ENCODE results near the gene CAMK2G.

DNA sequence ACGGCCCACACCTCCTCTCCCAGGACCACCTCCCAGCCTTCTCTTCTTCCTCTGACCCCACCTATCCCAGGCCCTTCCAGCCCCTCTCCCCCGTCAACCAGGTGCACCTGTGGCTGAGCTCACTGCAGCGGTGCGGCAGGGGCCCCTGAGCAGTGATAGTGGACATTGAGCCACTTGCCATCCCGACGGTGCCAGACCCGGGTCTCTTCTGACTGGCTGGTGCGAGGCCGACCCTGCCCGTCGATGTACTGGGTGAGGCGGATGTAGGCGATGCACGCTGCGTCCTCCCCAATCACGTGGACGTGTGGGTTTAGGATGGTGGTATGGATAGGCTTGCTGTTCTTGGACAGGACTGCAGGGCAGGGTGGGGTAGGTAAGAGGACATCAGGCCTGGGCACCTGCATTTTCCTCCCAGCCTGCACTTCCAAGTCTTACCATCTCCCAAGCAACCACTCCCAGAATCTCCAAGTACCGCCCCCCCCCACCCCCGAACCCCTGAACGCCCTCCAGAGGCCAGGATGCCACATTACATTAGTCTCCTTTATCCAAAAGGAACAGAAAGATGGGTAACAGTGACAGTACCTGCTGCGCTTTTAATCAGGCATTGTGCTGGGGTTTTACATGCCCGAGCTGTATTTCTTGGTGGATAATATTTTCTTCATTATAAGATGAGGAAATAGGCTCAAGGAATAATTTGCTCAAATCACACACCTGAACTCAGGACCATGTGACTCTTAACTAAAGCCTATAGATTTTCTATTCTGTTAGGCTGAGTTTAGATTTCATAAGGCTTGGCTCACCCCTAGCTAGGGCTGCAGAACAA lies 59.2 kb downstream of the CAMK2G start:
- TF ChIP-seq, protein P1, sequence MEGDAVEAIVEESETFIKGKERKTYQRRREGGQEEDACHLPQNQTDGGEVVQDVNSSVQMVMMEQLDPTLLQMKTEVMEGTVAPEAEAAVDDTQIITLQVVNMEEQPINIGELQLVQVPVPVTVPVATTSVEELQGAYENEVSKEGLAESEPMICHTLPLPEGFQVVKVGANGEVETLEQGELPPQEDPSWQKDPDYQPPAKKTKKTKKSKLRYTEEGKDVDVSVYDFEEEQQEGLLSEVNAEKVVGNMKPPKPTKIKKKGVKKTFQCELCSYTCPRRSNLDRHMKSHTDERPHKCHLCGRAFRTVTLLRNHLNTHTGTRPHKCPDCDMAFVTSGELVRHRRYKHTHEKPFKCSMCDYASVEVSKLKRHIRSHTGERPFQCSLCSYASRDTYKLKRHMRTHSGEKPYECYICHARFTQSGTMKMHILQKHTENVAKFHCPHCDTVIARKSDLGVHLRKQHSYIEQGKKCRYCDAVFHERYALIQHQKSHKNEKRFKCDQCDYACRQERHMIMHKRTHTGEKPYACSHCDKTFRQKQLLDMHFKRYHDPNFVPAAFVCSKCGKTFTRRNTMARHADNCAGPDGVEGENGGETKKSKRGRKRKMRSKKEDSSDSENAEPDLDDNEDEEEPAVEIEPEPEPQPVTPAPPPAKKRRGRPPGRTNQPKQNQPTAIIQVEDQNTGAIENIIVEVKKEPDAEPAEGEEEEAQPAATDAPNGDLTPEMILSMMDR (IDR thresholded peaks at IDR 0.05), result no peak
- no peak for TF ChIP-seq POLR2A (IDR thresholded peaks at IDR 0.05)
- TF ChIP-seq POLR2AphosphoS5 (IDR thresholded peaks at IDR 0.05), result no peak
